Thymus (tissue), 11 donors: ENCODE results near the gene MEIKIN. TPM values are rescaled to one million over a fixed set of nuclear protein-coding genes. Genes with fewer than 3 reads are reported as not detected.
"Not testable (repeated sequence)": the region's sequence is repeated elsewhere in the genome, so short reads cannot be mapped to it uniquely, and the experiment has no call there.

Experiments
- DNase-seq, 9 donors: peaks; one replicate each; pipeline ENCODE4 v3.0.0-alpha.2; 2013; ENCODE audit warnings: low spot score in 9 of 9, low read depth in 6 of 9, missing footprints in 1 of 9
- H3K27ac ChIP-seq, 2 donors: one replicate each; pipeline ENCODE4 v1.5.1; 2013; ENCODE audit warnings: control low read depth in 1 of 2, low read depth in 1 of 2, low read length in 1 of 2, mild to moderate bottlenecking in 1 of 2, moderate library complexity in 1 of 2
- H3K27me3 ChIP-seq, 2 donors: one replicate each; pipeline ENCODE4 v1.5.1; 2013; ENCODE audit warnings: low read length in 1 of 2; ENCODE audit not compliant: control insufficient read depth in 2 of 2, insufficient read depth in 1 of 2
- H3K36me3 ChIP-seq, 2 donors: one replicate each; pipeline ENCODE4 v1.5.1; 2013; ENCODE audit warnings: low read length in 1 of 2, mild to moderate bottlenecking in 1 of 2, moderate library complexity in 1 of 2; ENCODE audit not compliant: control insufficient read depth in 2 of 2, insufficient read depth in 2 of 2
- H3K4me1 ChIP-seq, 2 donors: one replicate each; pipeline ENCODE4 v1.5.1; 2013; ENCODE audit warnings: low read length in 2 of 2; ENCODE audit not compliant: control insufficient read depth in 2 of 2, insufficient read depth in 2 of 2
- H3K4me3 ChIP-seq, 2 donors: one replicate each; pipeline ENCODE4 v1.5.1; 2013; ENCODE audit warnings: low read length in 2 of 2, control low read depth in 1 of 2, mild to moderate bottlenecking in 1 of 2
- H3K9me3 ChIP-seq, 2 donors: one replicate each; pipeline ENCODE4 v1.5.1; 2013; ENCODE audit warnings: low read length in 1 of 2, mild to moderate bottlenecking in 1 of 2; ENCODE audit not compliant: control insufficient read depth in 2 of 2, insufficient read depth in 1 of 2
- WGBS: extraction: QIAGEN DNeasy Blood & Tissue Kit; methylation state at CpG from one replicate; pipeline ENCODE4 v1.1.7; 2013; 5-methylcytosine and 5-hydroxymethylcytosine counted together
- polyA plus RNA-seq: library from polyadenylated mRNA; stranded (reverse); fragments of 200-250 nt; gene quantifications from one replicate; pipeline ENCODE4 v1.2.3, GENCODE V29; 2013
- total RNA-seq: library from RNA; stranded (reverse); fragments of 120-200 nt; gene quantifications from one replicate; pipeline ENCODE4 v1.2.4, GENCODE V29; 2013
- donor health status: healthy.

Gene MEIKIN
- total and polyA plus RNA-seq, 2 donors, result 0.09 to 0.14 TPM

- WGBS, result 96% methylated on average over 2 of the region's 2 CpGs
- DNase-seq, result no peak
Observed at GRCh38 chr5:131932235-131932634, 13.2 kb downstream of the MEIKIN start.

DNA sequence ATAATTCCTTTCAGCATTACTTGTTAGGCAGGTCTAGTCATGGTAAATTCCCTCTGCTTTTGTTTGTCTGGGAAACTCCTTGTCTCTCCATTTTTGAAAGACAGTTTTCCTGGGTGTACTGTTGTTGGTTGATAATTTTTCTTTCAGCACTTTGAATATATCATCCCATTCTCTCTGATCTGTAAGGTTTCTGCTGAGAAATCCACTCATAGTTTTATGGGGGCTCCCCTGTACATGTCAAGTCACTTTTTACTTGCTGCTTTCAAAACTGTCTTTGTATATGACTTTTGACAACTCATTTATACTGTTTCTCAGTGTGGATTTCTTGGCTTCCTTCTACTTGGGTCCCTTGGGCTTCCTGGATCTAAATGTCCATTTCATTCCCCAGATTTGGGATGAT lies 16.5 kb downstream of the MEIKIN start:
- H3K27ac ChIP-seq, result no peak overlapping the region
- no peak for DNase-seq
- H3K9me3 ChIP-seq, result peaks cover 0 to 3% of the 10 kb centered on the region in 2 donors
- H3K4me3 ChIP-seq, result no peak overlapping the region
- H3K27me3 ChIP-seq, result no peaks in the 10 kb centered on the region
- H3K36me3 ChIP-seq, result no peaks in the 10 kb centered on the region
- no peaks in the 10 kb centered on the region for H3K4me1 ChIP-seq

More at GRCh38 chr5:131932235-131932634, 13.2 kb downstream of the MEIKIN start:
- no peak overlapping the region for H3K27ac ChIP-seq
- H3K4me3 ChIP-seq, result no peak overlapping the region
- H3K27me3 ChIP-seq, result no peaks in the 10 kb centered on the region
- H3K36me3 ChIP-seq, result no peaks in the 10 kb centered on the region
- H3K9me3 ChIP-seq, result no peaks in the 10 kb centered on the region
- no peaks in the 10 kb centered on the region for H3K4me1 ChIP-seq

DNA sequence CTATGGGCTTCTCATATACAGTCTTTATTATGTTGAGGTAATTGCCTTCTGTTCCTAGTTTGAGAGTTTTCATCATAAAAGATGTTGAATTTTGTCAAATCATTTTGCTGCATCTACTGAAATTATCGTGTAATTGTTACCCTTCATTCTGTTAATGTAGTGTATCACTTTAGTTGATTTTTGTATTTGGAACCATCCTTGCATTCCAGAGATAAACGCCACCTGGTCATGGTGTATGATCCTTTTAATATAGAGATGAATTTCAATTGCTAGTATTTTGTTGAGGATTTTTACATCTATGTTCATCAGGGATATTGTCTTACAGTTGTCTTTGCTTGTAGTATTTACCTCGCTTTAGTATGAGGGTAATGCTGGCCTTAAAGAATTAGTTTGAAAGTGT lies 19.3 kb downstream of the MEIKIN start:
- DNase-seq, result no peak
- Histone ChIP-seq H3K9me3 (peaks cover 0 to 3% of the 10 kb centered on the region in 2 donors), H3K27me3 (no peaks in the 10 kb centered on the region), H3K4me1 (no peaks in the 10 kb centered on the region), H3K4me3 (no peak overlapping the region), H3K36me3 (no peaks in the 10 kb centered on the region), H3K27ac (no peak overlapping the region)
- 84% methylated on average over 3 of the region's 3 CpGs for WGBS

- Histone ChIP-seq H3K4me1 (no peaks in the 10 kb centered on the region), H3K4me3 (no peak overlapping the region), H3K27ac (no peak overlapping the region), H3K9me3 (no peaks in the 10 kb centered on the region), H3K36me3 (no peaks in the 10 kb centered on the region), H3K27me3 (no peaks in the 10 kb centered on the region)
- WGBS, result 69% methylated on average over 2 of the region's 2 CpGs
- DNase-seq, result no peak
Observed at GRCh38 chr5:131916481-131916880, 29.0 kb downstream of the MEIKIN start.

DNA sequence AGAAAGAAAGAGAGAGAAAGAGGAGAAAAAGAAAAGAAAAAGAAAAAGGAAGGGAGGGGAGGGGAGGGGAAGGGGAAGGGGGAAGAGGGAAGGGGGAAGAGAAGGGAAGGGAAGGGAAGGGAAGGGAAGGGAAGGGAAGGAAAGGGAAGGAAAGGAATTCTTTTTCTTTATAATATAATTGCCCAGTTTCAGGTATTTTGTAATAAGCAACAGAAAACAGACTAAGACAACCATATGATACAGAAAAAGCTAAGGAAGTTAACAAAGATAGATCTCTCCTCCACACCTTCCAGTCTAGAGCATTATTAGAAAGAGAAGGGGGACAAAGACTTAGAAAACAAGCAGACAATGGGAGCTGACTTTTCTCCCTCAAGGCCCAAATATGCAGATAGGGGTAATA lies 31.0 kb downstream of the MEIKIN start:
- Histone ChIP-seq H3K27me3 (no peaks in the 10 kb centered on the region), H3K27ac (no peak overlapping the region), H3K36me3 (no peaks in the 10 kb centered on the region), H3K9me3 (no peaks in the 10 kb centered on the region), H3K4me3 (no peak overlapping the region), H3K4me1 (no peaks in the 10 kb centered on the region)
- DNase-seq, result no peak

GRCh38 chr5:131913603-131914002 lies 31.9 kb downstream of the MEIKIN start:
- no peaks in the 10 kb centered on the region for H3K36me3 ChIP-seq
- DNase-seq, result no peak
- 88% methylated on average over 3 of the region's 3 CpGs for WGBS
- H3K9me3 ChIP-seq, result no peaks in the 10 kb centered on the region
- H3K4me3 ChIP-seq, result no peak overlapping the region
- H3K27me3 ChIP-seq, result no peaks in the 10 kb centered on the region
- H3K4me1 ChIP-seq, result no peaks in the 10 kb centered on the region
- no peak overlapping the region for H3K27ac ChIP-seq

DNA sequence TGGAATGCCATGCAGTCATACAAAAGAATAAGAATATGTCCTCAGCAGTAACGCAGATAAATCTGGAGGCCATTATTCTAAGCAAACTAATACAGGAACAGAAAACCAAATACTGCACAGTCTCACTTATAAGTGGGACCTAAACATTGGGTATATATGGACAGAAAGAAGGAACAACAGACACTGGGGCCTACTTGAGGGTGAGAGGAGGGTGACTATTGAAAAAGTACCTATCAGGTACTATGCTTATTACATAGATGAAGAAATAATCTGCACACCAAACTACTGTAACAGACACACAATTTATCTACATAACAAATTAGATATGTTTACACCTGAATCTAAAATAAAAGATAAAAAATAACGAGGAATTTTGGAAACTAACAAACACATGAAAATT lies 38.8 kb downstream of the MEIKIN start:
- H3K9me3 ChIP-seq, result no peaks in the 10 kb centered on the region
- no peaks in the 10 kb centered on the region for H3K27me3 ChIP-seq
- no peaks in the 10 kb centered on the region for H3K36me3 ChIP-seq
- H3K4me3 ChIP-seq, result no peak overlapping the region
- H3K4me1 ChIP-seq, result no peaks in the 10 kb centered on the region
- WGBS, result 95% methylated on average over 2 of the region's 2 CpGs
- no peak overlapping the region for H3K27ac ChIP-seq
- DNase-seq, result no peak

- not testable (repeated sequence) for H3K27me3 ChIP-seq, H3K4me3 ChIP-seq, H3K4me1 ChIP-seq, DNase-seq, H3K27ac ChIP-seq, H3K36me3 ChIP-seq
- H3K9me3 ChIP-seq, result peaks cover 0 to 15% of the 10 kb centered on the region in 2 donors
- 6% methylated on average over 1 of the region's 1 CpG for WGBS
Observed at GRCh38 chr5:131902266-131902665, 43.2 kb downstream of the MEIKIN start.

DNA sequence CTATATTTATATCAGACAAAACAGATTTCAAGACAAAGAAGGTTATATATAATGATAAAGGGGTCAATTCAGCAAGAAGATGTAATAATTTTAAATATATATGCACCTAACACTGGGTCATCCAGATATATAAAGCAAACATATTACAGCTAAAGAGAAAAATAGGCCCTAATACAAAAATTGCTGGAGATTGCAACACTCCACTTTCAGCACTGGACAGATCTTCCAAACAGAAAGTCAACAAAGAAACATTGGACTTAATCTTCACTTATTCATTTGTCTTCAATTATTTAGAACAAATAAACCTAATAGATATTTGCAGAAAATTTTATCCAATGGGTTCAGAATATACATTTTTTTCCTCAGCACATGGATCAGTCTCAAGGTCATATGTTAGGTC lies 45.8 kb downstream of the MEIKIN start:
- no peaks in the 10 kb centered on the region for H3K36me3 ChIP-seq
- no peak overlapping the region for H3K4me3 ChIP-seq
- H3K27me3 ChIP-seq, result no peaks in the 10 kb centered on the region
- no peaks in the 10 kb centered on the region for H3K4me1 ChIP-seq
- no peak overlapping the region for H3K27ac ChIP-seq
- peaks cover 0 to 15% of the 10 kb centered on the region in 2 donors for H3K9me3 ChIP-seq
- no peak for DNase-seq

- no peak for DNase-seq
- Histone ChIP-seq H3K4me3 (no peak overlapping the region), H3K27ac (no peak overlapping the region), H3K4me1 (no peaks in the 10 kb centered on the region), H3K36me3 (no peaks in the 10 kb centered on the region), H3K27me3 (no peaks in the 10 kb centered on the region), H3K9me3 (no peaks in the 10 kb centered on the region)
- WGBS, result 92% methylated on average over 5 of the region's 5 CpGs
Observed at GRCh38 chr5:131883984-131884383, 61.5 kb downstream of the MEIKIN start.
